ENCODE data around the gene PYY. TPM values are rescaled to one million over a fixed set of nuclear protein-coding genes. Genes with fewer than 3 reads are reported as not detected.

The PYY gene
- polyA plus RNA-seq, 1 donor from 2014 or later, result not detected

DNA sequence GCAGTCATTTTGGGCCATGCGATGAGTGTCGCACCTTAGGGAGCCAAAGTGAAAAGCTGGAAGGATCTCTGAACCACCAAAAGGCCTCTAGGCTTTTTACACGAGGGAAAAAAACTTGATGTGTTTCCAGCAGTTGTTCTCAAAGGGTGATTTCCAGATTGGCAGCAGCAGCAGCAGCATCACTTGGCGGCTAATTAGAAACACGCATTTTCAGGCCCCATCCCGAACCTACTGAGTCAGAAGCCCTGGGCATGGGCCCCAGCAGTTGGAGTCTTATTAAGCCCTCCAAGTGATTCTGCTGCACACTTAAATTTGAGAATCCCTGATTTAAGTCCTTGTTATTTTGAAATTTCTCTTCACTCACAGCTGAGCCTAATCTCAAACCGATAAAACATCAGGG is 25.3 kb upstream of the PYY start:
- Histone ChIP-seq H3K36me3 (ENCODE audit: insufficient read depth, low read length) (no peaks in the 10 kb centered on the region), H3K9me3 (ENCODE audit: low read length) (no peaks in the 10 kb centered on the region), H3K79me2 (replicated peaks; ENCODE audit: insufficient read depth, low read length) (no peaks in the 10 kb centered on the region), H3K9me2 (ENCODE audit: insufficient read depth, low read length) (no peaks in the 10 kb centered on the region), H3F3A (ENCODE audit: insufficient read depth, low read length, poor library complexity, severe bottlenecking) (no peaks in the 10 kb centered on the region), H3K9ac (ENCODE audit: low read length) (no peak overlapping the region), H2AFZ (ENCODE audit: low read depth, low read length) (no peak overlapping the region), H3K4me2 (ENCODE audit: low read length) (no peak overlapping the region), H3K27ac (ENCODE audit: low read length) (no peak overlapping the region), H3K4me3 (ENCODE audit: low read length) (no peak overlapping the region), H4K20me1 (ENCODE audit: insufficient read depth) (no peaks in the 10 kb centered on the region), H3K27me3 (ENCODE audit: insufficient read depth, low read depth, low read length) (peaks cover 21% of the 10 kb centered on the region)
- TF ChIP-seq TAF1 (IDR thresholded peaks at IDR 0.05; ENCODE audit: low read depth) (no peak), POLR2AphosphoS5 (IDR thresholded peaks at IDR 0.05) (no peak), SMC3 (conservative IDR thresholded peaks at IDR 0.05; ENCODE audit: poor library complexity) (no peak)

- Histone ChIP-seq H3K27me3 (ENCODE audit: insufficient read depth, low read depth, low read length) (peaks cover 11% of the 10 kb centered on the region), H3K4me2 (ENCODE audit: low read length) (no peak overlapping the region), H4K20me1 (ENCODE audit: insufficient read depth) (no peaks in the 10 kb centered on the region), H3K9ac (ENCODE audit: low read length) (no peak overlapping the region), H3K9me2 (ENCODE audit: insufficient read depth, low read length) (no peaks in the 10 kb centered on the region), H3F3A (ENCODE audit: insufficient read depth, low read length, poor library complexity, severe bottlenecking) (no peaks in the 10 kb centered on the region), H3K36me3 (ENCODE audit: insufficient read depth, low read length) (no peaks in the 10 kb centered on the region), H3K79me2 (replicated peaks; ENCODE audit: insufficient read depth, low read length) (no peaks in the 10 kb centered on the region), H3K4me3 (ENCODE audit: low read length) (no peak overlapping the region), H2AFZ (ENCODE audit: low read depth, low read length) (no peak overlapping the region), H3K27ac (ENCODE audit: low read length) (no peak overlapping the region), H3K9me3 (ENCODE audit: low read length) (no peaks in the 10 kb centered on the region)
- no peak for TF ChIP-seq SMC3 (conservative IDR thresholded peaks at IDR 0.05; ENCODE audit: poor library complexity)
- TF ChIP-seq EP300 (conservative IDR thresholded peaks at IDR 0.05; ENCODE audit: poor library complexity, severe bottlenecking), result no peak
- TF ChIP-seq EZH2 (IDR thresholded peaks at IDR 0.05; ENCODE audit: borderline replicate concordance, insufficient read depth, low read length, poor library complexity, severe bottlenecking), result no peak
- TF ChIP-seq TAF1 (IDR thresholded peaks at IDR 0.05; ENCODE audit: low read depth), result no peak
- TF ChIP-seq MXI1 (conservative IDR thresholded peaks at IDR 0.05; ENCODE audit: poor library complexity, severe bottlenecking), result no peak
- no peak for TF ChIP-seq POLR2AphosphoS5 (IDR thresholded peaks at IDR 0.05)
- TF ChIP-seq, protein P1, sequence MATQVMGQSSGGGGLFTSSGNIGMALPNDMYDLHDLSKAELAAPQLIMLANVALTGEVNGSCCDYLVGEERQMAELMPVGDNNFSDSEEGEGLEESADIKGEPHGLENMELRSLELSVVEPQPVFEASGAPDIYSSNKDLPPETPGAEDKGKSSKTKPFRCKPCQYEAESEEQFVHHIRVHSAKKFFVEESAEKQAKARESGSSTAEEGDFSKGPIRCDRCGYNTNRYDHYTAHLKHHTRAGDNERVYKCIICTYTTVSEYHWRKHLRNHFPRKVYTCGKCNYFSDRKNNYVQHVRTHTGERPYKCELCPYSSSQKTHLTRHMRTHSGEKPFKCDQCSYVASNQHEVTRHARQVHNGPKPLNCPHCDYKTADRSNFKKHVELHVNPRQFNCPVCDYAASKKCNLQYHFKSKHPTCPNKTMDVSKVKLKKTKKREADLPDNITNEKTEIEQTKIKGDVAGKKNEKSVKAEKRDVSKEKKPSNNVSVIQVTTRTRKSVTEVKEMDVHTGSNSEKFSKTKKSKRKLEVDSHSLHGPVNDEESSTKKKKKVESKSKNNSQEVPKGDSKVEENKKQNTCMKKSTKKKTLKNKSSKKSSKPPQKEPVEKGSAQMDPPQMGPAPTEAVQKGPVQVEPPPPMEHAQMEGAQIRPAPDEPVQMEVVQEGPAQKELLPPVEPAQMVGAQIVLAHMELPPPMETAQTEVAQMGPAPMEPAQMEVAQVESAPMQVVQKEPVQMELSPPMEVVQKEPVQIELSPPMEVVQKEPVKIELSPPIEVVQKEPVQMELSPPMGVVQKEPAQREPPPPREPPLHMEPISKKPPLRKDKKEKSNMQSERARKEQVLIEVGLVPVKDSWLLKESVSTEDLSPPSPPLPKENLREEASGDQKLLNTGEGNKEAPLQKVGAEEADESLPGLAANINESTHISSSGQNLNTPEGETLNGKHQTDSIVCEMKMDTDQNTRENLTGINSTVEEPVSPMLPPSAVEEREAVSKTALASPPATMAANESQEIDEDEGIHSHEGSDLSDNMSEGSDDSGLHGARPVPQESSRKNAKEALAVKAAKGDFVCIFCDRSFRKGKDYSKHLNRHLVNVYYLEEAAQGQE (IDR thresholded peaks at IDR 0.05; ENCODE audit: borderline replicate concordance), result no peak
- TF ChIP-seq CTCF (IDR thresholded peaks at IDR 0.05; ENCODE audit: poor library complexity, severe bottlenecking), result no peak
- no peak for TF ChIP-seq RAD21 (conservative IDR thresholded peaks at IDR 0.05)
Observed at GRCh38 chr17:43978078-43978477, 24.3 kb upstream of the PYY start.

Measured in neural cell (in vitro differentiated cells).